Measurements from ENCODE around the gene LCN12.

LCN12 gene

GRCh38 chr9:136945333-136946227 lies 6.5 kb upstream of the LCN12 start:
- DNase-seq = no peak

GRCh38 chr9:136946228-136947027 lies 5.6 kb upstream of the LCN12 start:
- DNase-seq = no peak

- DNase-seq = no peak
Measured at GRCh38 chr9:136947028-136947891, 4.8 kb upstream of the LCN12 start.

GRCh38 chr9:136947955-136948510 lies 4.0 kb upstream of the LCN12 start:
- DNase-seq = peak; percentile 57

GRCh38 chr9:136949239-136949816 lies 2.7 kb upstream of the LCN12 start:
- no peak for DNase-seq

GRCh38 chr9:136949817-136950655 lies 2.0 kb upstream of the LCN12 start:
- DNase-seq = peak; percentile 94

GRCh38 chr9:136950656-136951276 lies 1.3 kb upstream of the LCN12 start:
- no peak for DNase-seq

GRCh38 chr9:136952321-136952850 lies 313 bp downstream of the LCN12 start:
- DNase-seq = no peak

GRCh38 chr9:136952876-136953770 lies 1.1 kb downstream of the LCN12 start:
- DNase-seq = no peak

- DNase-seq = no peak
Measured at GRCh38 chr9:136953771-136954269, 1.7 kb downstream of the LCN12 start.

DNA sequence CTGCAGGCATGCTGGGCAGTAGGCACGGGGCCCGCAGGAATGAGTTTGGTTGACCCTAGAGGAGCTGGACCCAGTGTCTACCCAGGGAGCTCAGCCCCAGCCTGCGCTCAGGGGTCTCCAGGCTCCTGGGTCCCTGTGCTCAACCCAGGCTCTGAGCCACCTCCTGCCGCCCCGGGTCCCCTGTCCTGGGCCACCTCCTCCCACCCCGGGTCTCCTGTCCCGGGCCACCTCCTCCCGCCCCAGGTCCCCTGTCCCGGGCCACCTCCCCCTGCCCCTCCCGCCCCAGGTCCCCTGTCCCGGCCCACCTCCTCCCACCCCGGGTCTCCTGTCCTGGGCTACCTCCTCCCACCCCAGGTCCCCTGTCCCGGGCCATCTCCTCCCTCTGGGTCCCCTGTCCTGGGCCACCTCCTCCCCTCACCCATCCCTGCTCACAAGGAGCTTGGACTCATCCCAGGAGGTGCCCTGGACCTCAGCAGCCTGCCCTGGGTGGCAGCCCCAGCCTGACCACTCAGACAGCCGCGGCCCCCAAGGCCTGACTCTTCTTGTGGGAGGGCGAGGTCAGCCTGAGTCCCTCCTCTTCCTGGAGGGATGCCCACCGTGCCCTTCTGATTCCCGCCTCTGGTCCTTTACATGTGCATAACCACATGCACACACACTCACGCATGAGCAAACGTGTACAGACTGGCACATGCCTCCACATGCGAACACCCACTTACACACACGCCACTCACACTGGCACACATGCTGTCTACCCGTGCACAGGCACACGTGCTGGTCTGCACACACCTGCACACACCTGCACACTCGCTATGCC lies 2.4 kb downstream of the LCN12 start:
- DNase-seq = no peak

GRCh38 chr9:136955202-136955942 lies 3.3 kb downstream of the LCN12 start:
- no peak for DNase-seq

- no peak for DNase-seq
Measured at GRCh38 chr9:136955943-136956335, 3.9 kb downstream of the LCN12 start.

- DNase-seq = no peak
Measured at GRCh38 chr9:136956604-136957003, 4.5 kb downstream of the LCN12 start.

DNA sequence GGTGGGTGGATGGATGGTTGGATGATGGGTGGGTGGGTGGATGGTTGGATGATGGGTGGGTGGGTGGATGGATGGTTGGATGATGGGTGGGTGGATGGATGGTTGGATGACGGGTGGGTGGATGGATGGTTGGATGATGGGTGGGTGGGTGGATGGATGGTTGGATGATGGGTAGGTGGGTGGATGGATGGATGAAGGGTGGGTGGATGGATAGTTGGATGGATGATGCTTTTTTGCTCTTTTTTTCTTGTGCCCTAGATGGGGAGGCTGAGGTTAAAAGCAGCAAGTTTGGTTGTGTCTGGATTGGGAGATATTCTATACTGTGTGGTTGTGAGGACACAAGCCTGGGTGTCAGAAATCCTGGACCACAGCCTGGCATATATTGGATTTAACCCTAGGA lies 5.4 kb downstream of the LCN12 start:
- no peak for DNase-seq

DNA sequence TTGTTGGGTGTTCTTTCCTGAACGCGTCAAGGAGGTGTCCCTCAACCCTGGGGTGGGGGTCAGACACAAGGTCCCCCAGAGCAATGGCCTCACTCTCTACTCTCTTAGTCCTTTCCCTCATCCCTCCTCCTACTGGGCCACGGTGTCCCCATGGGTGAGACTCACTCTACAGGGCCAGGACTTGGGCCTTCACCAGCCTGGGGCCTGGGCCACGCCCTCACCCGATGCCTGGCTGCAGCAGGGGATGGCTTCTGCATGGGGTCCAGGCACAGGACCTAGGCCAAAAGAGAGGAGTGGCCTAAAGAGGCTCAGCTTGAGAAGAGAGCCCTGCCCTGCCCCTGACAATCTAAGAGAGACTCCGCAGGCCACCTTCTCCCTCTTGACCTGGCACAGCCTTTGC lies 5.8 kb downstream of the LCN12 start:
- DNase-seq = no peak

DNA sequence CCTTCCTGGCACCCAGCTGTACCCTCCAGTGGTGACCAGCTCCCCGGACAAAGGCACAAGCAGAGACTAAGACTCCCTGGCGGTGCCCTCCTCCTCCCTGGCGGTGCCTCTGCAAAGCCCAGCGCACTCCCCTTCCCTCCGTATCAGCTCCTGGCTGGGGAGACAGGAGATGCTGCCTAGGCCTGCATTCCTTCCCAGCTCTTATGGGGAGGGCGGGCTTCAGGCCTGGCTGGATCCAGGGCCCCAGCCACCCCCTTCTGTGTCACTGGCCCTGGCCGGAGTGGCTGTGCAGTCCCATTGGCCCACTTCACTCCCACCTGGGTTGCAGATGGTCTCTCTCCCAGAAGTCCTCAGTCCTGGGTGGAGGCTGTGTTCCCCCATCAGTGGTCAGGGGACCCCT lies 6.4 kb downstream of the LCN12 start:
- DNase-seq = no peak

Measured in hematopoietic multipotent progenitor cell treated with erythropoietin and hydrocortisone succinate and interleukin-3 and kit ligand, for 8 days (in vitro differentiated cells).